Measurements from ENCODE around the gene ZNF512B.

The ZNF512B gene

GRCh38 chr20:64006902-64007301 lies 37.2 kb upstream of the ZNF512B start:
- Histone ChIP-seq H3K9ac (ENCODE audit: low read length) (no peak overlapping the region), H3K4me1 (ENCODE audit: low read length) (no peaks in the 10 kb centered on the region), H2AFZ (ENCODE audit: low read length) (no peak overlapping the region), H3K27me3 (replicated peaks; ENCODE audit: insufficient read depth, low read length) (no peaks in the 10 kb centered on the region), H3F3A (ENCODE audit: insufficient read depth, low read length) (no peaks in the 10 kb centered on the region), H3K4me3 (ENCODE audit: low read length) (no peak overlapping the region), H3K36me3 (replicated peaks; ENCODE audit: insufficient read depth, low read length) (peaks cover 18% of the 10 kb centered on the region), H3K4me2 (ENCODE audit: low read depth, low read length) (no peak overlapping the region), H3K9me3 (replicated peaks; ENCODE audit: insufficient read depth, low read length) (no peaks in the 10 kb centered on the region), H3K79me2 (ENCODE audit: low read length) (peaks cover 18% of the 10 kb centered on the region), H3K9me2 (replicated peaks; ENCODE audit: insufficient read depth, low read length) (no peaks in the 10 kb centered on the region), H4K20me1 (ENCODE audit: insufficient read depth, low read length) (no peaks in the 10 kb centered on the region), H3K27ac (ENCODE audit: low read length) (no peak overlapping the region)
- no peak for DNase-seq
- TF ChIP-seq EZH2 (optimal IDR thresholded peaks at IDR 0.05; ENCODE audit: low read depth, low read length): no peak
- TF ChIP-seq CTCF (IDR thresholded peaks at IDR 0.05; ENCODE audit: low read length): no peak
- no peak for TF ChIP-seq EZH2phosphoT487 (IDR thresholded peaks at IDR 0.05; ENCODE audit: low read length)

GRCh38 chr20:64006490-64006889 lies 36.8 kb upstream of the ZNF512B start:
- Histone ChIP-seq H3K27me3 (replicated peaks; ENCODE audit: insufficient read depth, low read length) (no peaks in the 10 kb centered on the region), H3F3A (ENCODE audit: insufficient read depth, low read length) (no peaks in the 10 kb centered on the region), H3K4me3 (ENCODE audit: low read length) (no peak overlapping the region), H3K27ac (ENCODE audit: low read length) (no peak overlapping the region), H3K4me1 (ENCODE audit: low read length) (no peaks in the 10 kb centered on the region), H3K36me3 (replicated peaks; ENCODE audit: insufficient read depth, low read length) (peaks cover 18% of the 10 kb centered on the region), H4K20me1 (ENCODE audit: insufficient read depth, low read length) (no peaks in the 10 kb centered on the region), H2AFZ (ENCODE audit: low read length) (no peak overlapping the region), H3K9me3 (replicated peaks; ENCODE audit: insufficient read depth, low read length) (no peaks in the 10 kb centered on the region), H3K4me2 (ENCODE audit: low read depth, low read length) (no peak overlapping the region), H3K9me2 (replicated peaks; ENCODE audit: insufficient read depth, low read length) (no peaks in the 10 kb centered on the region), H3K9ac (ENCODE audit: low read length) (no peak overlapping the region), H3K79me2 (ENCODE audit: low read length) (peaks cover 18% of the 10 kb centered on the region)
- TF ChIP-seq EZH2phosphoT487 (IDR thresholded peaks at IDR 0.05; ENCODE audit: low read length) (no peak), EZH2 (optimal IDR thresholded peaks at IDR 0.05; ENCODE audit: low read depth, low read length) (no peak), CTCF (IDR thresholded peaks at IDR 0.05; ENCODE audit: low read length) (no peak)
- DNase-seq: no peak

GRCh38 chr20:64005394-64005793 lies 35.7 kb upstream of the ZNF512B start:
- H3K9ac ChIP-seq (ENCODE audit: low read length): no peak overlapping the region
- H3K79me2 ChIP-seq (ENCODE audit: low read length): peaks cover 18% of the 10 kb centered on the region
- no peaks in the 10 kb centered on the region for H3F3A ChIP-seq (ENCODE audit: insufficient read depth, low read length)
- H3K27me3 ChIP-seq (replicated peaks; ENCODE audit: insufficient read depth, low read length): no peaks in the 10 kb centered on the region
- no peaks in the 10 kb centered on the region for H3K4me1 ChIP-seq (ENCODE audit: low read length)
- TF ChIP-seq CTCF (IDR thresholded peaks at IDR 0.05; ENCODE audit: low read length) (no peak), EZH2phosphoT487 (IDR thresholded peaks at IDR 0.05; ENCODE audit: low read length) (no peak), EZH2 (optimal IDR thresholded peaks at IDR 0.05; ENCODE audit: low read depth, low read length) (no peak)
- no peaks in the 10 kb centered on the region for H4K20me1 ChIP-seq (ENCODE audit: insufficient read depth, low read length)
- H3K36me3 ChIP-seq (replicated peaks; ENCODE audit: insufficient read depth, low read length): peaks cover 18% of the 10 kb centered on the region
- DNase-seq: no peak
- H3K4me2 ChIP-seq (ENCODE audit: low read depth, low read length): no peak overlapping the region
- H2AFZ ChIP-seq (ENCODE audit: low read length): no peak overlapping the region
- H3K9me3 ChIP-seq (replicated peaks; ENCODE audit: insufficient read depth, low read length): no peaks in the 10 kb centered on the region
- no peak overlapping the region for H3K4me3 ChIP-seq (ENCODE audit: low read length)
- H3K9me2 ChIP-seq (replicated peaks; ENCODE audit: insufficient read depth, low read length): no peaks in the 10 kb centered on the region
- H3K27ac ChIP-seq (ENCODE audit: low read length): no peak overlapping the region

All from MM.1S (cell line).